Peyer's patch (tissue), 4 donors: ENCODE measurements around the gene EML1.

Source experiments
- POLR2A ChIP-seq, 2 donors: fragments of 450-650 bp; IDR thresholded peaks; one replicate each; pipeline ENCODE4 v1.5.1; 2017; ENCODE audit warnings: antibody characterized with exemption in 2 of 2, mild to moderate bottlenecking in 2 of 2, moderate library complexity in 2 of 2
- TF ChIP-seq, protein P1 (sequence below), 6 experiments: fragments of 450-650 bp in 4 of 6; fragments of 200-600 bp in 2 of 6; sonication (generic) in 1 of 6; IDR thresholded peaks; one replicate each; pipeline ENCODE4 v1.5.1; 2017 to 2019; ENCODE audit warnings: antibody characterized with exemption in 6 of 6, mild to moderate bottlenecking in 3 of 6, moderate library complexity in 1 of 6

DNA sequence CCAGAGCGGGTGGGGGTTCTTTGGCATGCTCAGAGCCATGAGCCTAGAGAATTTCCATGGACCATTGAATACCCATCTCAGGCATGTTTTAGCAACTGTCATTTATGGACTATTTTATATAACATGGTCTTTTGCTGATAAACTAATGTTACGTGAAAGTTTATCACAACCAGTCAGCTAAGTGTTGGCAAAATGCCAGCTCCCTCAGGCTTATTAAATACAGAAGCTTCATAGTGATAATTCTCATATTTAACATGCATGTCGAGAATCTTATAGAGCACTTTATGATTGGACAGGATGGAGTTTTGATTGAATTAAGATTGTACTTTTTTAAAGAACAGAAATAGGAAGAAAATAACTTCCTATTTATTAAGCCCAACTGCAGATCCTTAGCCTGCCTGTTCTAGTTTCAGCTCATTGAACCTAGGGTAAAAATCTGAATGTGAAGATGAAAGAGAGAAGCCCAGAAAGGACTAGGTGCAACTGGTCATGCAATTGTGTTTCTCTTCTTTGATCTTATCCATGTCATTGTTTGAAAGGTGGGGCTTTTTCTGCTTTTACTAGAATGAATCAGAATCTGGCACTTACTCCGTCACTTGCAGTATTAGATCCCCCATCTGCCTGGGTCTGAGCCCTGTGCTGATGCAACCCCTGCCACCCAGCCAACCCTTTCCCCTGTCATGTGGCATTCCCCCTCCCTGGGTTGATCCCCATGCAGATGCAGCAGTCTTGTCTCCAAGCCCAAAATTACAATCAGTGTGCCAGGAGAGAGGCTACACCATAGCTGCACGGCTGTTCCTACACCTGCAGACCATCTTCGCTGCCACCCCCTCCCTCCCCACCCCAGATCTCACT is 137.4 kb downstream of the EML1 start:
- no peak for TF ChIP-seq POLR2A (IDR thresholded peaks at IDR 0.05)
- TF ChIP-seq, protein P1, sequence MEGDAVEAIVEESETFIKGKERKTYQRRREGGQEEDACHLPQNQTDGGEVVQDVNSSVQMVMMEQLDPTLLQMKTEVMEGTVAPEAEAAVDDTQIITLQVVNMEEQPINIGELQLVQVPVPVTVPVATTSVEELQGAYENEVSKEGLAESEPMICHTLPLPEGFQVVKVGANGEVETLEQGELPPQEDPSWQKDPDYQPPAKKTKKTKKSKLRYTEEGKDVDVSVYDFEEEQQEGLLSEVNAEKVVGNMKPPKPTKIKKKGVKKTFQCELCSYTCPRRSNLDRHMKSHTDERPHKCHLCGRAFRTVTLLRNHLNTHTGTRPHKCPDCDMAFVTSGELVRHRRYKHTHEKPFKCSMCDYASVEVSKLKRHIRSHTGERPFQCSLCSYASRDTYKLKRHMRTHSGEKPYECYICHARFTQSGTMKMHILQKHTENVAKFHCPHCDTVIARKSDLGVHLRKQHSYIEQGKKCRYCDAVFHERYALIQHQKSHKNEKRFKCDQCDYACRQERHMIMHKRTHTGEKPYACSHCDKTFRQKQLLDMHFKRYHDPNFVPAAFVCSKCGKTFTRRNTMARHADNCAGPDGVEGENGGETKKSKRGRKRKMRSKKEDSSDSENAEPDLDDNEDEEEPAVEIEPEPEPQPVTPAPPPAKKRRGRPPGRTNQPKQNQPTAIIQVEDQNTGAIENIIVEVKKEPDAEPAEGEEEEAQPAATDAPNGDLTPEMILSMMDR (IDR thresholded peaks at IDR 0.05), result no peak
